Kidney (tissue), 14 donors: Measurements from ENCODE around the gene SYNE1. TPM values are rescaled to one million over a fixed set of nuclear protein-coding genes. Genes with fewer than 3 reads are reported as not detected.

Source experiments
- DNase-seq, 5 donors: peaks; one replicate each; pipeline ENCODE4 v3.0.0-alpha.2; 2013 to 2020
- FAIRE-seq: peaks from 2 replicates; lab custom pipeline; 2012; peaks lifted over from hg19 to GRCh38; lab: Jason Lieb, UNC
- H3K27ac ChIP-seq, 2 donors: one replicate each; pipeline ENCODE4 v1.7.0; 2013; ENCODE audit warnings: low read depth in 2 of 2, low read length in 2 of 2, inconsistent platforms in 1 of 2
- H3K27me3 ChIP-seq: one replicate; pipeline ENCODE4 v1.7.1; 2013; ENCODE audit warnings: low read length, inconsistent platforms; ENCODE audit not compliant: control insufficient read depth, insufficient read depth
- H3K36me3 ChIP-seq, 3 donors: one replicate each; pipeline versions ENCODE4 v1.7.0 to v1.7.1; 2013; ENCODE audit warnings: low read length in 3 of 3, control low read depth in 1 of 3, inconsistent platforms in 1 of 3; ENCODE audit not compliant: insufficient read depth in 3 of 3, control insufficient read depth in 2 of 3
- H3K4me1 ChIP-seq, 3 donors: one replicate each; pipeline versions ENCODE4 v1.7.0 to v1.7.1; 2013; ENCODE audit warnings: low read length in 3 of 3, inconsistent platforms in 1 of 3, low read depth in 1 of 3; ENCODE audit not compliant: control insufficient read depth in 2 of 3, insufficient read depth in 2 of 3
- H3K4me3 ChIP-seq, 3 donors: one replicate each; pipeline versions ENCODE4 v1.7.0 to v1.8.1; 2013; ENCODE audit warnings: low read length in 3 of 3, control low read depth in 1 of 3, inconsistent platforms in 1 of 3
- H3K9ac ChIP-seq, 3 donors: one replicate each; pipeline versions ENCODE4 v1.7.0 to v1.7.1; 2013; ENCODE audit warnings: low read length in 3 of 3, control low read depth in 1 of 3, inconsistent platforms in 1 of 3
- H3K9me3 ChIP-seq, 3 donors: one replicate each; pipeline versions ENCODE4 v1.7.0 to v1.7.1; 2013; ENCODE audit warnings: low read length in 3 of 3, control low read depth in 1 of 3, inconsistent platforms in 1 of 3; ENCODE audit not compliant: control insufficient read depth in 2 of 3, insufficient read depth in 1 of 3
- CTCF ChIP-seq: IDR thresholded peaks from 3 replicates; pipeline ENCODE4 v1.5.1; 2012; ENCODE audit warnings: mild to moderate bottlenecking, moderate library complexity, borderline replicate concordance; ENCODE audit not compliant: insufficient read depth; ENCODE audit errors: extremely low read depth
- intact Hi-C: fragments of 100-400 bp; cut with DNase I; formaldehyde crosslinking; loops from one replicate; pipeline ENCODE4 v1.11.1; 2022
- polyA plus RNA-seq: library from polyadenylated mRNA; stranded (reverse); fragments of 350-450 nt; fragmentation: Illumina TruSeq; extraction: RNeasy Lipid Tissue Mini Kit (QIAGEN cat#74804); gene quantifications from one replicate; pipeline ENCODE4 v1.2.3, GENCODE V29; 2014; ENCODE audit warnings: low read depth, low replicate concordance; ENCODE audit not compliant: insufficient read depth
- total RNA-seq: library from RNA; stranded (reverse); fragmentation: NEBNext Ultra II Directional; extraction: Animal tissue kit (Norgen Biotek cat#: 25700); gene quantifications from one replicate; pipeline ENCODE4 v1.2.1, GENCODE V29; 2021
- donor health status: control.
- donor health status: control.
- donor health status: control.
- donor health status: control.
- donor health status: control.
- donor health status: DM: yes; HTN: yes; CAD: no.
- donor health status: Normal renal cell carcinoma (clear cell type).

Gene SYNE1
- total and polyA plus RNA-seq, 2 donors from 2014 or later: 47.8 to 216 TPM

- DNase-seq: no peak
- Histone ChIP-seq H3K9ac (no peak overlapping the region), H3K27ac (peak overlapping the region in 1 of 2 donors; percentile 26), H3K36me3 (no peaks in the 10 kb centered on the region), H3K27me3 (no peaks in the 10 kb centered on the region), H3K4me3 (no peak overlapping the region), H3K4me1 (peaks cover 0 to 10% (median 9%) of the 10 kb centered on the region in 3 donors), H3K9me3 (no peaks in the 10 kb centered on the region)
- intact Hi-C loops: no loop called here
- peak; percentile 46 for FAIRE-seq
- TF ChIP-seq CTCF: no peak
Measured at GRCh38 chr6:152575621-152576150, 61.5 kb downstream of the SYNE1 start.

- no peaks in the 10 kb centered on the region for H3K36me3 ChIP-seq
- H3K9me3 ChIP-seq: no peaks in the 10 kb centered on the region
- FAIRE-seq (no peak), DNase-seq (no peak)
- H3K4me1 ChIP-seq: peaks cover 0 to 10% (median 9%) of the 10 kb centered on the region in 3 donors
- peak overlapping the region in 1 of 2 donors; percentile 26 for H3K27ac ChIP-seq
- intact Hi-C loops: no loop called here
- no peak for TF ChIP-seq CTCF
- H3K9ac ChIP-seq: no peak overlapping the region
- no peak overlapping the region for H3K4me3 ChIP-seq
- no peaks in the 10 kb centered on the region for H3K27me3 ChIP-seq
Measured at GRCh38 chr6:152575161-152575560, 62.0 kb downstream of the SYNE1 start.

GRCh38 chr6:152573762-152574161, 63.4 kb downstream of the SYNE1 start:
- H3K27me3 ChIP-seq: no peaks in the 10 kb centered on the region
- no peak for TF ChIP-seq CTCF
- peaks cover 0 to 10% (median 9%) of the 10 kb centered on the region in 3 donors for H3K4me1 ChIP-seq
- no peak for DNase-seq
- no peak overlapping the region for H3K4me3 ChIP-seq
- intact Hi-C loops: no loop called here
- no peak overlapping the region for H3K27ac ChIP-seq
- H3K36me3 ChIP-seq: no peaks in the 10 kb centered on the region
- no peak for FAIRE-seq
- H3K9ac ChIP-seq: no peak overlapping the region
- H3K9me3 ChIP-seq: no peaks in the 10 kb centered on the region
